ENCODE data around the gene MAP4K2. TPM values are rescaled to one million over a fixed set of nuclear protein-coding genes. Genes with fewer than 3 reads are reported as not detected.

Gene MAP4K2
- total RNA-seq, 2 donors from 2014 or later = 19.4 to 20.4 TPM

GRCh38 chr11:64746486-64746885, 56.5 kb downstream of the MAP4K2 start:
- Histone ChIP-seq H3K27ac (peak overlapping the region; percentile 93 to 94), H3K4me1 (peaks cover 0 to 45% of the 10 kb centered on the region in 2 donors), H3K4me3 (no peak overlapping the region), H3K9me3 (no peaks in the 10 kb centered on the region), H3K27me3 (no peaks in the 10 kb centered on the region), H3K36me3 (peaks cover 3% of the 10 kb centered on the region)
- DNase-seq (ENCODE audit: low spot score) = no peak
- TF ChIP-seq CTCF (IDR thresholded peaks at IDR 0.05) = no peak

GRCh38 chr11:64745521-64746328, 57.3 kb downstream of the MAP4K2 start:
- no peaks in the 10 kb centered on the region for H3K27me3 ChIP-seq
- TF ChIP-seq CTCF (IDR thresholded peaks at IDR 0.05) = no peak
- no peaks in the 10 kb centered on the region for H3K36me3 ChIP-seq
- peak; percentile 92 for DNase-seq (ENCODE audit: low spot score)
- peaks cover 0 to 45% of the 10 kb centered on the region in 2 donors for H3K4me1 ChIP-seq
- H3K9me3 ChIP-seq = no peaks in the 10 kb centered on the region
- H3K4me3 ChIP-seq = peak overlapping the region; percentile 54 to 69
- peak overlapping the region; percentile 93 to 94 for H3K27ac ChIP-seq

GRCh38 chr11:64745189-64745520, 57.9 kb downstream of the MAP4K2 start:
- TF ChIP-seq CTCF (IDR thresholded peaks at IDR 0.05) = no peak
- Histone ChIP-seq H3K27me3 (no peaks in the 10 kb centered on the region), H3K4me3 (peak overlapping the region; percentile 54 to 69), H3K9me3 (no peaks in the 10 kb centered on the region), H3K4me1 (peaks cover 0 to 45% of the 10 kb centered on the region in 2 donors), H3K27ac (peak overlapping the region; percentile 93 to 94), H3K36me3 (no peaks in the 10 kb centered on the region)
- DNase-seq (ENCODE audit: low spot score) = peak; percentile 80

GRCh38 chr11:64744544-64745188, 58.3 kb downstream of the MAP4K2 start:
- Histone ChIP-seq H3K27ac (peak overlapping the region; percentile 93 to 94), H3K4me1 (peaks cover 0 to 45% of the 10 kb centered on the region in 2 donors), H3K9me3 (no peaks in the 10 kb centered on the region), H3K36me3 (no peaks in the 10 kb centered on the region), H3K27me3 (no peaks in the 10 kb centered on the region), H3K4me3 (peak overlapping the region; percentile 54 to 69)
- TF ChIP-seq CTCF (IDR thresholded peaks at IDR 0.05) = no peak
- no peak for DNase-seq (ENCODE audit: low spot score)

- DNase-seq (ENCODE audit: low spot score) = peak; percentile 81
- H3K9me3 ChIP-seq = no peaks in the 10 kb centered on the region
- peak within 1 kb of the TSS; percentile 93 to 94 for H3K27ac ChIP-seq
- peak within 1 kb of the TSS; percentile 54 to 69 for H3K4me3 ChIP-seq
- H3K36me3 ChIP-seq = no peaks in the 10 kb centered on the region
- H3K4me1 ChIP-seq = peaks cover 0 to 45% of the 10 kb centered on the region in 2 donors
- TF ChIP-seq CTCF (IDR thresholded peaks at IDR 0.05) = peak; percentile 66 to 83
- H3K27me3 ChIP-seq = no peaks in the 10 kb centered on the region
Measured at GRCh38 chr11:64743591-64744543, 59.1 kb downstream of the MAP4K2 start, which contains the start of gene RASGRP2. RASGRP2 (minus strand) TSS chr11:64744142; CDS start chr11:64742866, 1,276 bp downstream.

Data from right atrium auricular region (tissue), 2 donors.